GM18526 (cell line): ENCODE measurements around the gene DEFB128.

ENCODE experiments used
- POLR2A ChIP-seq: IDR thresholded peaks from 3 replicates; pipeline ENCODE4 v1.6.1; 2011; ENCODE audit not compliant: insufficient read length; ENCODE audit errors: extremely low read depth

Gene DEFB128

DNA sequence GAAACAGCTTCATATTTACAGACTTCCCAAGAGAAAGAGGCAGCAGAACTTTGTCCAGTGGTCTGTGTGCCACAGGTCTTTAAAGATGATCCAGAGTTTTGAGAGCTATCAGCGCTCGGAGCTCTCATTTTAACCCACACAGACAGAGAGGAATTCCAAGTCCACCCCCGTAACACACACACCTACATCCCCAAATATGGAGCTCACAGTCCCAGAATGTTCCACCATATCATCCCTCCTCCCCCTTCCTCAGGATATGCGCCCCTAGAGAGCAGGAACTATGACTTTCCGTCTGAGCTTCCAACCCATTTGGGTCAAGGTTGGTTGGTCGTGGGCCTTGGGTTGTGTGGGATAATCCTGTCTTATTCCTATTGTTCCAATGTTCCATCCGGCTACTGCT lies at the start of gene DEFB128:
TSS of gene DEFB128 (minus strand) at position 101 of the 400 bp plus-strand sequence. CDS start at position 13, 88 bp downstream.
- no peak for TF ChIP-seq POLR2A

DNA sequence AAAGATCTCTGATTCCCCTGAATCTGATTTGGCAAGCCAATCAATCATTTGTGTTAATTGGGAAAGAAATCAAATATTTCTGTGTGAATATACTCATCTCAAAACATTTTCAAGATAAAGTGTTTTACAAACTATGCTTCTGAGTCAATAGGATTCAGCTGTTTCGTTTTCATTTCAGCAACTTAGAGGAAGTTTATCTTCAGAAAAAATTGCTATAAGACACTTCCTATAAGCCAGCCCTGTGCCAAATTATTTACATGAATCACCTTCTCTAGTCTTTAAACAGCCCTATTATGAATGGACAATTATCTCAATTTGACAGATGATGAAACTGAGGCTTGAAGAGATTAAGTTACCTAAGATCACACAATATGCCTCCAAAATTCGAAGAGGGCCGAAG lies 48.4 kb upstream of the DEFB128 start:
- TF ChIP-seq POLR2A = no peak

DNA sequence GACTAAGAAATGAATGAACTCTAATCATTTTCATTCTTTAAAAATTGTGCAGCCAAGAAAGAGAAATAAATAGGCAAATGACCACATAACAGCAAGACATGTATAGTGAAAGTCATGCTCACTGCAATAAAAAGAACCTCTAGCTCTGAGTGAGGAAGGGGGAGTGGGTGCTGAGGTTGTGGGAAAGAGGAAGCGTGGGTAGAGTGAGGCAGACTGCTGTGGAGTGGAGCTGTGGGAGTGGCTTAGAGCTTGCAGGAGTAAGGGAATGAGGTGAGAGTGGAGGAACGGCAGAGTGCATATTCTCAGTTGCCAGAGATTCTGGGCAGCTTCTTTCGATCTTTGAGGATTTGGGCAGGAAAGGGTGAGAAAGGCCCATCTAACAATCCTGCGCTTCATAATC lies 48.0 kb upstream of the DEFB128 start:
- TF ChIP-seq POLR2A = no peak

DNA sequence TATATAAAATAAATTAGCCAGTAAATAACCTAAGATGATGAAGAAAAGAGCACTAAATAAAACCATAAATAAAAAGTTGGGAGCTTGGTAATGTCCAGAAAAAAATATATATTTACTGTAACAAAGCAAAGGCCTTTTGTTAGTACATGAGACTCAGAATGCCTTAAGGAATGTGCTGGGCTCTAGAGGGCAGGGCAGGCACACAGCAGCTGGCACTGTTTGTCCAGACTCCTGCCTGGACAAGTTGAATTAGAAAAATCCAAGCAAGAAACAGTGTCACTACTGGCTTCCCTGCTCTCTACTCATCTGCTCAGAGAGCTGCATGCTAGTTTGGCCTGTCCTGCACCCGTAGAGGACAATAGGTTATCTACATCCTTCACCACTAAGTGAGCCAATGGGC lies 46.4 kb upstream of the DEFB128 start:
- TF ChIP-seq POLR2A = no peak

DNA sequence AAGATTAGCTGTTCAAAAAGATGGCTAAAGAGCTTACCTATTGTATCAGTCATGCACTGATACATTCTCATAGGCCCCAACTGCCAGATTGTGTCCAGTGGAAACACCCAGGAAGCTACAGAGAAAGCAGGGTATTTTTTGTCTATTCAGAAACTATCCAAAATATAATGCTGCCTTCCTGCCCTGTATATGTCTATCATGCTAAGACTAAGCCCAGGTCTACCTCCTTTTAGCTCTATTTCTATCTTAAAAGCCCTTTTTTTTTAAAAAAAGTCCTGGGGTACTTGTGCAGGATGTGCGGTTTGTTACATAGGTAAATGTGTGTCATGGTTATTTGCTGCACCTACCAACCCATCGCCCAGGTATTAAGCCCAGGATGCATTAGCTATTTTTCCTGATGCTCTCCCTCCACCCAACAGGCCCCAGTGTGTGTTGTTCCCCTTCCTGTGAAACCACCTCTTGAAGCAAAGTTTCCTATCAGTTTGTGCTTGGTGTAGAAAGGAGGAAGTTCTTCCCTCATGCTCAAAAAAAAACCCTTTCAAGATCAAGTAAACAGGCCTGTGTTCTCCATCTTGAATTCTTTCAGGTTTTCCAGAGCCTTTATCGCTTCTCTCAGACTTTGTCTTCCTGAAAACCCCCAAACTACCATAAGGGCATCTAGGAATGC lies 38.1 kb upstream of the DEFB128 start:
- TF ChIP-seq POLR2A = no peak

DNA sequence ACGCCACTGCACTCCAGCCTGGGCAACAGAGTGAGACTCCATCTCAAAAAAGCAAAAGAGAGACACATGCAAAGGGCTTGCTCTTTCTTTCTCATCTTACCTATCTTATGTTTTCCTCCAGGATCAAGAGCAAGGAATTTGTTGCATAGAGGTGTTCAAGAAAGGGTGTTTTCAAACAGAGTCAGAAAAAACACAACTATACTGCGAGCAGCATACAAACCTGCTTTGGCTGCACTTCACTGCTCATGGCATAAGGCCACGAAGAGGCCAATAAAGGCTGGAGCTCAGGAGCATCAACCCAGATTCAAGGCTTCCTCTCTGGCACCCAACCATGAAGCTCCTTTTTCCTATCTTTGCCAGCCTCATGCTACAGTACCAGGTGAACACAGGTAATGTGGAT lies 37.4 kb upstream of the DEFB128 start, which contains the start of gene DEFB129:
TSS of gene DEFB129 (plus strand) at position 301 of the 400 bp plus-strand sequence. CDS start at position 332, 31 bp downstream.
- no peak for TF ChIP-seq POLR2A

DNA sequence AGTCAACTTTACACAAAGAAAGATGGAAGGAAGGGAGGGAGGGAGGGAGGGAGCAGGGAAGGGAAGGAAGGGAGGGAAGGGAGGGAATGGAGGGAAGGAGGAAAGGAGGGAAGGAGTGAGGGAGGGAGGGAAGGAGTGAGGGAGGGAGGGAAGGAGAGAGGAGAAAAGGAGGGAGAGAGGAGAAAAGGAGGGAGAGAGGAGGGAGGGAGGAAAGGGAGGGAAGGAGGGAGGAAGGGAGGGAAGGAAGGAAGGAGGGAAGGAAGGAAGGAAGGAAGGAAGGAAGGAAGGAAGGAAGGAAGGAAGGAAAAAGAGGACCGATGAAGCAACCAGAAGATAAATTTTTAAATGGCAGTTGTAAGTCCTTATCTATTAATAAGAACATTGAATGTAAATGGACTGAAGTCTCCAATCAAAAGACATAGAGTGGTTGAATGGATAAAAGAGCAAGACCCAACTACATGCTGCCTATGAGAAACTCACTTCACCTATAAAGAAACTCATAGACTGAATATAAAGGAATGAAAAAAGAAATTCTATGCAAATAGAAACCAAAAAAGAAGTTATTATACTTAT lies 31.8 kb upstream of the DEFB128 start:
- no peak for TF ChIP-seq POLR2A

DNA sequence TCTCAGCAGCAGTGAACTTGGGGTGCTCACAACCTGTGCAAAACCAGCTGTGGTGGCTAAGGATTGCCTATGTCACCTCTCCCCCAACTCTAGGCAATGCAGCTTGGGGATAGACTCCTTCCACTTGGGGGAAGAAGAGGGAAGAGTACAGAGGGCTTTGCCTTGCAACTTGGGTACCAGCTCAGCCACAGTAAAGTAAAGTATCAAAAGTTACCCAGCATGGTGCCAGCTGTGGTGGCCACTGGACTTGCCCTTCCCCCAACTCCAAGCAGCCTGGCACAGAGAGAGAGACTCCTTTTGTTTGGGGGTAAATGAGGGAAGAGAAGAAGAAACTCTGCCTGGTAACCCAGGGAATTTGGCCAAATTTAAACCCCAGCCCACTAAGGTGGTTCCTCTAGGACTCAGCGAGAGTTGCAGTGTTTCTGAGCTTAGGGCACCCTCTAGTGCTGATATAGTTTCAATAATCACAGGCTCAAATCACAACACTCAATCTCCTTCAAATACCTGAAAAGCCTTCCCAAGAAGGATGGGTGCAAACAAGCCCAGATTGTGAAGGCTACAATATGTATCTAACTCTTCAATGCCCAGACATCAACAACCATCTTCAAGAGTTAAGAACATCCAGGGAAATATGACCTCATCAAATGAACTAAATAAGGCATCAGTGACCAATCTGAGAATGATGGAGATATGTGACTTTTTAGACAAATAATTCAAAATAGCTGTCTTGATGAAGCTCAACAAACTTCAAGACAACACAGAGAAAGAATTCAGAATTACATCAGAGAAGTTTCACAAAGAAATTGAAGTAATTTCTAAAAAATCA lies 30.0 kb upstream of the DEFB128 start:
- no peak for TF ChIP-seq POLR2A

DNA sequence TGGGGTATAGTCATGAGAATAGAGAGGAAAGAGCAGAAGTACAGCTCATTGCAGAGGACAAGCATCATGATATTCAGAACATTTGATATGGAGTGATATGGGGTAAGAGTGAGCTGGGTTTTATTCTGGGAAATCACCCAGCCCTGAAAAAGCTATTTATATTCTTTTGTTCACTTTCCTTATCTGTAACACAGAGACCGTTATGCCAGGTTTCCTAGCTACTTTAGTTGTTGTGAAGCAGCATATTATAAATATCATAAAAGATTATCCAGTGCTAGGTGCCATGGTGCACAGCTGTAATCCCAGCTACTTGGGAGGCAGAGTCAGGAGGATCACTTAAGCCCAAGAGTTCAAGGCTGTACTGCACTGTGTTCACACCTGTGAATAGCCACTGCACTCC lies 27.8 kb upstream of the DEFB128 start:
- TF ChIP-seq POLR2A = no peak

DNA sequence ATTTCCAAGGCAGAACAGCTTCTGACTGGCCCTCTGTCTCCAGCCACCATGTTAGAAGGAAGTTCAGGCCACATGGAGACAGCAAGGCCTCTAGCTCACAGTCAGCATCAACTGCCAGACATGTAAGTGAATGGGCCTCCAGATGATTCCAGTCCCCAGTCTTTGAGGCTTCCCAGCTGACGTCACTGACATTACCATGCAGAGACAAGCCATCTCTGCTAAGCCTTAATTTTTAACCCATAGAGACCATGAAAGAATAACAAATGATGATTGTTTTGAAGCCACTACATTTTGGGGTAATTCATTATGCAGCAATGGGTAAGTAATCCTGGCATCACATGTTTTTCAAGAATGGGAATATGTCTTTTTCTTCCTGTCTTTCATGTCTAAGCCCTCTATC lies 26.3 kb upstream of the DEFB128 start:
- no peak for TF ChIP-seq POLR2A

DNA sequence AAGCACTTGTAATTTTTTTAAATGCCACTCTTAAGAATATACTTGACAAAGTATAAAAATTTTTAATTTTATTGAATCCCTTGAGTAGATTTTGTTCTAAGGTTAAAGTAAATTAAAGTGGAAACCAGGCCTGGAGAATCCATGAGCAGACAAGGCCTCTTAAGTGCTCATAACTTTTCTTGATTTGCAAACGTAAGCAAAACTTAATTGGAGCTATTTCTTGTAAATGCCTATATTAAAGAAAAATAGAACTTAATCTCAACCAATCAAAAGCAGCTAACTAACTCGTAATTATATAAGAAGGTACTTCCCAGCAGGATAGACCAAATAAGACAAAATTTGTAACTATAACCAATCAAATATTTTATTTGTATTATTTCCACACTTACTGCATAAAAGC lies 24.9 kb upstream of the DEFB128 start:
- no peak for TF ChIP-seq POLR2A

DNA sequence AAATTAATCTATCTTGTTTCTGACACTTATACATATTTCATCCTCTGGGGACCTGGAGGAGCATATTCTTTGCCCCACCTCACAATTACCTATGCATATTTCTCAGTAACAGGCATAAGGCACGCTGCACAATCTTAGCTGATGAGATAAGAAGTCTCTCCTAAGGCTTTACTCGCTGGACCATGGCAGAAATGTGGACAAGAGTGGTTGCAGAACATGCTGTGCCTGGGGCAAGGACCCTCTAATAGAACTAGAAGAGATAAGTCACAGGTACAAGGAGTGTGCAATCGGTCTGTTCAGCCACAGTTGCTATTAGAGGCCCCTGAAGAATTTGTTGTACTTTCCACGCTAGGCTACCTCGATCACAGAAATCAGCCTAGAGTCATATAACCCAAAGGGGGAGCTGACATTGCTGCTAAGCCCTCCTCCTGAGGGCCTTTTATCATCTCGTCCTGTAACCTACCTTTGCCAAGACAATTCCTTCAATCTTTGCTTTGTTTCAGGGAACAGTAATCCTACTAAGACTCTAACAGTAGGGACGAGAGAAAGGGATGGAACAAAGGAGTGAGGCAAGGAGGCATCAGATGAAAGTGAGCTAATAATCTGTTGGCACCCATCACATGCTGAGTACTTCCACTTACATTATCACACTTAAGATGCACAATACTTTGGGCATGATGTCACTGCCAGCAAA lies 21.4 kb upstream of the DEFB128 start:
- no peak for TF ChIP-seq POLR2A

DNA sequence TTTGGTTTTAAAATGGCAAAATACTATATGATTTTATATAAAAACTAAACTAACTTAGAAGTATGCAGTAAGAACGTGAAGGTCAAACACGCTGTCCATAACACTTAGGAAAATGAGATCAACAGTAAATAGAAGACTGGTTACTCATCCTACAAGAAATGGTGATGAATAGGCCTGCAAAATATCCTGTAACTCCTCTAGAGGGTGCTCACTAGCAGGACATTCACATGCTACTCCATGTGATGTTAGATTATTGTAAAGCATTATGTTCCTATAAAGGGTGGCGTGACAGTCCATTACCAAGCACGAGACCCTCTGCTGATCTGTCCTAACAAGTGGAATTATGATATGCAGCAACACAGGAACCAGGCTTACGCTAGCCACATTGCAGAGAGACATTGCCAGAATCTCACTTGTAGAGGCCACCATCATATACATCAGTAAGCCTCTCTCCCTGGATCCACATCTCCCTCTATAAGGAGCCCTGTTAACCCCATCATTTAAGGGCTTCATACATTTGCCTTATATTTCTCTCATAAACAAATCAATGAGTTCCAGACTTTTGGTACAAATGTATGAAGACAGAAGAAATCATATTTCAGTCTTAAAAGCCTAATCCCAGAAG lies 19.5 kb upstream of the DEFB128 start:
- no peak for TF ChIP-seq POLR2A

DNA sequence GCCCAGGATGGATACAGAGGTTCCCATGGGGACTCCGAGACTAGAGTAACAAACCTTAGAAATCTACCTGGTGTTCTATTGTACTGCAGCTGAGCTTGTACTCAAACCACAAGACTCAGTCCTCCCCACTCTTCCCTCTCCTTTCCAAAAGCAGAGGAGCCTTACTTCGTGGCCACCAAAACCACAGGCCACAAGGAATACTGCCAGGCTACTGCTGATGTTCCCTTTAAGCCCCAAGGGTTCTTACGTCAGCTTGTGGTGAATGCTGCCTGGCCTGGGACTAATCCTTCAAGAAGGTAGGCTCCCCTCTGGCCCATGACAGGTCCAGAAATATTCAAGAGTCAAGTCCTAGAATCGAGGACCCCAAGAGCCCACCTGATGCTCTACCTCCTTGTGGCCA lies 10.5 kb upstream of the DEFB128 start:
- no peak for TF ChIP-seq POLR2A

DNA sequence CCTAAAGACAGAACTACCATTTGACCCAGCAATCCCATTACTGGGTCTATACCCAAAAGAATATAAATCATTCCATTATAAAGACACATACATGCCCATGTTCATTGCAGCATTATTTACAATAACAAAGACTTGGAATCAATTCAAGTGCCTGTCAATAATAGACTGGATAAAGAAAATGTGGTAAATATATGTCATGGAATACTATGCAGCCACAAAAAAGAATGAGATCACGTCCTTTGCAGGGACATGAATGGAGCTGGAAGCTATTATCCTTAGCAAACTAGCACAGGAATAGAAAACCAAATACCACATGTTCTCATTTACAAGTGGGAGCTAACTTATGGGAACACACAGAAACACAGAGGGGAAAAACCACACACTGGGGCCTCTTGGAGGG lies 8.7 kb upstream of the DEFB128 start:
- no peak for TF ChIP-seq POLR2A
